ENCODE measurements around the gene GABBR2. TPM values are rescaled to one million over a fixed set of nuclear protein-coding genes. Genes with fewer than 3 reads are reported as not detected.

GABBR2 gene
- polyA plus RNA-seq, 1 of the 3 experiments (the other 2 are of a cell fraction): not detected

- no peak for TF ChIP-seq CHD2 (IDR thresholded peaks at IDR 0.05; ENCODE audit: low read length, partially characterized antibody)
- TF ChIP-seq, protein P1, sequence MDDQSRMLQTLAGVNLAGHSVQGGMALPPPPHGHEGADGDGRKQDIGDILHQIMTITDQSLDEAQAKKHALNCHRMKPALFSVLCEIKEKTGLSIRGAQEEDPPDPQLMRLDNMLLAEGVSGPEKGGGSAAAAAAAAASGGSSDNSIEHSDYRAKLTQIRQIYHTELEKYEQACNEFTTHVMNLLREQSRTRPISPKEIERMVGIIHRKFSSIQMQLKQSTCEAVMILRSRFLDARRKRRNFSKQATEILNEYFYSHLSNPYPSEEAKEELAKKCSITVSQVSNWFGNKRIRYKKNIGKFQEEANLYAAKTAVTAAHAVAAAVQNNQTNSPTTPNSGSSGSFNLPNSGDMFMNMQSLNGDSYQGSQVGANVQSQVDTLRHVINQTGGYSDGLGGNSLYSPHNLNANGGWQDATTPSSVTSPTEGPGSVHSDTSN (IDR thresholded peaks at IDR 0.05): no peak
- no peak for TF ChIP-seq MEF2A (IDR thresholded peaks at IDR 0.05; ENCODE audit: borderline replicate concordance, low read depth)
- TF ChIP-seq NFIC (IDR thresholded peaks at IDR 0.05; ENCODE audit: borderline replicate concordance): no peak
These were observed 246.4 kb downstream of the GABBR2 start (continued) for GRCh38 chr9:98462310-98462709.

GRCh38 chr9:98460704-98461103 is 248.0 kb downstream of the GABBR2 start:
- H3K4me2 ChIP-seq: no peak overlapping the region
- no peaks in the 10 kb centered on the region for H3K27me3 ChIP-seq (ENCODE audit: insufficient read depth)
- ChIA-PET POLR2A (no interaction called here), CTCF (no interaction called here)
- H3K4me3 ChIP-seq (ENCODE audit: low read depth in 2 of 2, low read length in 1 of 2): no peak overlapping the region
- no peak for DNase-seq
- H3K9ac ChIP-seq: no peak overlapping the region
- no peaks in the 10 kb centered on the region for H3K79me2 ChIP-seq (ENCODE audit: insufficient read depth)
- 0 out of 2 replicates have a peak, but pooled peaks cover 10% of the 10 kb centered on the region for H3K9me3 ChIP-seq
- no peaks in the 10 kb centered on the region for H3K36me3 ChIP-seq (replicated peaks in 1 of 2; ENCODE audit: control insufficient read depth in 1 of 2, insufficient read depth in 2 of 2, low read length in 1 of 2)
- no peaks in the 10 kb centered on the region for H4K20me1 ChIP-seq (ENCODE audit: insufficient read depth)
- no peaks in the 10 kb centered on the region for H3K4me1 ChIP-seq (ENCODE audit: control insufficient read depth in 1 of 2, insufficient read depth in 2 of 2, low read depth in 1 of 2, low read length in 1 of 2)
- TF ChIP-seq, protein P2, sequence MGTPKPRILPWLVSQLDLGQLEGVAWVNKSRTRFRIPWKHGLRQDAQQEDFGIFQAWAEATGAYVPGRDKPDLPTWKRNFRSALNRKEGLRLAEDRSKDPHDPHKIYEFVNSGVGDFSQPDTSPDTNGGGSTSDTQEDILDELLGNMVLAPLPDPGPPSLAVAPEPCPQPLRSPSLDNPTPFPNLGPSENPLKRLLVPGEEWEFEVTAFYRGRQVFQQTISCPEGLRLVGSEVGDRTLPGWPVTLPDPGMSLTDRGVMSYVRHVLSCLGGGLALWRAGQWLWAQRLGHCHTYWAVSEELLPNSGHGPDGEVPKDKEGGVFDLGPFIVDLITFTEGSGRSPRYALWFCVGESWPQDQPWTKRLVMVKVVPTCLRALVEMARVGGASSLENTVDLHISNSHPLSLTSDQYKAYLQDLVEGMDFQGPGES (IDR thresholded peaks at IDR 0.05; ENCODE audit: low read depth, low read length): no peak
- TF ChIP-seq ELF1 (IDR thresholded peaks at IDR 0.05) (no peak), MEF2A (IDR thresholded peaks at IDR 0.05; ENCODE audit: borderline replicate concordance, low read depth) (no peak), POLR2AphosphoS5 (IDR thresholded peaks at IDR 0.05; ENCODE audit: low read depth, low read length) (no peak), RAD21 (IDR thresholded peaks at IDR 0.05; ENCODE audit: low read length) (no peak), RCOR1 (IDR thresholded peaks at IDR 0.05; ENCODE audit: low read length) (no peak), TEAD4 (IDR thresholded peaks at IDR 0.05; ENCODE audit: borderline replicate concordance, insufficient read depth) (no peak), MXI1 (IDR thresholded peaks at IDR 0.05; ENCODE audit: low read depth, low read length) (no peak), NFIC (IDR thresholded peaks at IDR 0.05; ENCODE audit: borderline replicate concordance) (no peak), EP300 (IDR thresholded peaks at IDR 0.05; ENCODE audit: borderline replicate concordance in 1 of 2, low read depth in 1 of 2, low read length in 1 of 2) (no peak), USF1 (IDR thresholded peaks at IDR 0.05; ENCODE audit: borderline replicate concordance, low read depth) (no peak)
- TF ChIP-seq, protein P1 (IDR thresholded peaks at IDR 0.05): no peak
- H2AFZ ChIP-seq (ENCODE audit: low read depth): no peak overlapping the region
- H3K9me2 ChIP-seq: no peaks in the 10 kb centered on the region
- no peaks in the 10 kb centered on the region for H3F3A ChIP-seq (replicated peaks; ENCODE audit: insufficient read depth)
- no peak overlapping the region for H3K27ac ChIP-seq (ENCODE audit: low read depth in 2 of 2, low read length in 1 of 2)
